ENCODE data around the gene DNAH2. TPM values are rescaled to one million over a fixed set of nuclear protein-coding genes. Genes with fewer than 3 reads are reported as not detected.
A peak's percentile ranks its signal among the peaks of the same experiment; 100 is the strongest.

DNAH2 gene
- total RNA-seq, 1 experiment from 2014 or later, result 0.15 TPM

GRCh38 chr17:7837408-7838088, 120.0 kb downstream of the DNAH2 start:
- no peak overlapping the region for H3K27ac ChIP-seq (ENCODE audit: insufficient read length, low read depth, low read length)
- Mint-ChIP-seq H3K27me3 (ENCODE audit: low read depth) (peaks cover 40% of the 10 kb centered on the region), H3K27ac (peak overlapping the region in 2 of 3 experiments; percentile 85 to 93; a peak in 5 of 7 replicates), H3K4me1 (peaks cover 55 to 56% of the 10 kb centered on the region in 2 experiments), H3K4me3 (peak overlapping the region; percentile 86 to 89), H3K36me3 (ENCODE audit: insufficient read depth in 1 of 3, low read depth in 3 of 3) (peaks cover 2 to 11% (median 9%) of the 10 kb centered on the region in 3 experiments; a peak in 5 of 7 replicates), H3K9me3 (no peaks in the 10 kb centered on the region)
- no peak overlapping the region for H2BK20ac ChIP-seq (ENCODE audit: low read depth, low read length, poor library complexity, severe bottlenecking)
- no peak overlapping the region for H3T11ph ChIP-seq (ENCODE audit: low read length)
- no peak overlapping the region for H4K5ac ChIP-seq (ENCODE audit: insufficient read length, low read depth, low read length)
- peaks cover 39% of the 10 kb centered on the region for H3K23me2 ChIP-seq (ENCODE audit: insufficient read length, low read depth, low read length, poor library complexity, severe bottlenecking)
- H3K56ac ChIP-seq (ENCODE audit: insufficient read length, low read depth, low read length), result no peak overlapping the region
- no peak overlapping the region for H4K91ac ChIP-seq (ENCODE audit: insufficient read length, low read depth, low read length)
- no peak for TF ChIP-seq CTCF (conservative IDR thresholded peaks at IDR 0.05)
- H2BK15ac ChIP-seq (ENCODE audit: low read depth, low read length), result no peak overlapping the region
- no peak overlapping the region for H2BK12ac ChIP-seq (ENCODE audit: insufficient read length, low read depth, low read length)
- H3K4me2 ChIP-seq (ENCODE audit: insufficient read depth, insufficient read length, low read length), result peak overlapping the region; percentile 75
- no CpG with 5 or more reads among the region's 8 CpGs for WGBS (ENCODE audit: extremely low coverage, insufficient read length, low lambda C conversion rate)
- peaks cover 33% of the 10 kb centered on the region; the same call in 1 of the 2 replicates for H3K27me3 ChIP-seq (ENCODE audit: insufficient read depth, low read length)
- peaks cover 2% of the 10 kb centered on the region; the same call in 1 of the 2 replicates for H3K4me1 ChIP-seq (ENCODE audit: insufficient read depth, low read length)
- no peak overlapping the region for H3K4ac ChIP-seq (ENCODE audit: low read depth, low read length)
- H4K20me1 ChIP-seq (ENCODE audit: control insufficient read depth, insufficient read depth, insufficient read length), result no peaks in the 10 kb centered on the region
- H3K79me2 ChIP-seq (ENCODE audit: insufficient read depth, low read length), result no peaks in the 10 kb centered on the region
- H4K8ac ChIP-seq (replicated peaks; ENCODE audit: insufficient read length, low read depth, low read length), result no peak overlapping the region
- H3K9ac ChIP-seq (ENCODE audit: extremely low read depth, insufficient read length, low read length), result no peak overlapping the region
- H2AK5ac ChIP-seq (ENCODE audit: insufficient read length, low read length), result no peak overlapping the region
- H3K23ac ChIP-seq (ENCODE audit: insufficient read length, low read depth, low read length), result no peak overlapping the region
- no peak overlapping the region for H3K18ac ChIP-seq (ENCODE audit: insufficient read length, low read depth, low read length)
- no peak overlapping the region for H2AFZ ChIP-seq (ENCODE audit: low read length)
- H2BK120ac ChIP-seq (ENCODE audit: low read depth, low read length, poor library complexity, severe bottlenecking), result no peak overlapping the region
- no peak overlapping the region for H2BK5ac ChIP-seq (ENCODE audit: insufficient read length, low read length)
- H3K14ac ChIP-seq (ENCODE audit: insufficient read depth, low read length), result no peak overlapping the region
- DNase-seq, result no peak
- no peaks in the 10 kb centered on the region for H3K9me3 ChIP-seq (ENCODE audit: control insufficient read depth, low read depth, low read length)
- no peaks in the 10 kb centered on the region for H3K79me1 ChIP-seq (ENCODE audit: insufficient read depth, low read depth, low read length, poor library complexity, severe bottlenecking)
